Measurements from ENCODE around the gene PTPRG. TPM values are rescaled to one million over a fixed set of nuclear protein-coding genes. Genes with fewer than 3 reads are reported as not detected.

PTPRG gene
- total and polyA plus RNA-seq, 2 of the 13 experiments (the other 11 are each of a cell fraction or from before 2014, with no cell fraction given) = 8.0 to 25.3 TPM

GRCh38 chr3:61564395-61565059 lies 3.2 kb downstream of the PTPRG start (continued):
- no peak for TF ChIP-seq GABPB1 (CRISPR knock-in tag; IDR thresholded peaks at IDR 0.05)
- 0 out of 2 replicates have a peak, but pooled peaks have one; percentile 43 for TF ChIP-seq ZBTB38 (CRISPR knock-in tag; IDR thresholded peaks at IDR 0.05)
- TF ChIP-seq RAD21 (CRISPR knock-in tag; IDR thresholded peaks at IDR 0.05) = peak; percentile 57; the same call in 1 of the 2 replicates
- TF ChIP-seq RBFOX2 (IDR thresholded peaks at IDR 0.05; ENCODE audit: low read depth, low read length) = peak; percentile 66

GRCh38 chr3:61565569-61565968 lies 4.2 kb downstream of the PTPRG start:
- Histone ChIP-seq H2AFZ (ENCODE audit: low read length) (no peak overlapping the region), H3K9me3 (ENCODE audit: low read length) (no peaks in the 10 kb centered on the region), H3K4me1 (ENCODE audit: insufficient read depth, low read length) (peaks cover 54% of the 10 kb centered on the region), H3K27me3 (ENCODE audit: control insufficient read depth in 1 of 2, insufficient read depth in 2 of 2, low read length in 2 of 2) (no peaks in the 10 kb centered on the region), H3K36me3 (replicated peaks in 1 of 2; ENCODE audit: control insufficient read depth in 1 of 2, insufficient read depth in 2 of 2, low read length in 2 of 2) (no peaks in the 10 kb centered on the region), H3K9ac (ENCODE audit: insufficient read depth, low read depth, low read length) (no peak overlapping the region), H4K20me1 (ENCODE audit: insufficient read depth, low read length) (peaks cover 4% of the 10 kb centered on the region), H3K4me2 (ENCODE audit: low read depth, low read length) (no peak overlapping the region), H3K4me3 (replicated peaks in 1 of 3; ENCODE audit: insufficient read depth in 1 of 3, low read depth in 2 of 3, low read length in 3 of 3) (no peak overlapping the region), H3K79me2 (ENCODE audit: insufficient read depth, low read length) (peaks cover 75% of the 10 kb centered on the region), H3K27ac (ENCODE audit: extremely low read length, insufficient read depth, low read length) (no peak overlapping the region)
- no peak for FAIRE-seq
- in situ Hi-C loops (cut with HindIII; ENCODE audit: extremely low pct_ligation_motif_present, low pct_unique_long_range_greater_than_20kb) = loop anchor here (25.0 kb wide), 1 partner anchor 622 kb away; no protein-coding TSS in a partner anchor
- intact Hi-C loops (cut with micrococcal nuclease; ENCODE audit: unreplicated experiment) = loop anchor here (10.0 kb wide), 1 partner anchor 619 kb away; no protein-coding TSS in a partner anchor
- CTCF ChIA-PET (ENCODE audit: low intra/inter-chr PET ratio, low total read pairs) = no interaction called here
- POLR2A ChIA-PET = no interaction called here
- BruUV-seq (replicated peaks) = TSS peak; percentile 5
- ATAC-seq = no peak
- no peak for DNase-seq (ENCODE audit: low spot score)
- WGBS (ENCODE audit: low lambda C conversion rate) = 93% methylated on average over 4 of the region's 4 CpGs
- TF ChIP-seq ZNF564 (CRISPR knock-in tag; IDR thresholded peaks at IDR 0.05) (no peak), SMYD3 (CRISPR knock-in tag; IDR thresholded peaks at IDR 0.05) (no peak), ZNF281 (CRISPR knock-in tag; IDR thresholded peaks at IDR 0.05; ENCODE audit: borderline replicate concordance) (no peak), HNF1A (IDR thresholded peaks at IDR 0.05; ENCODE audit: low read depth) (no peak), HNF1A (CRISPR knock-in tag; IDR thresholded peaks at IDR 0.05; ENCODE audit: borderline replicate concordance) (no peak), ARID3A (IDR thresholded peaks at IDR 0.05; ENCODE audit: low read depth, low read length) (no peak), PRMT3 (CRISPR knock-in tag; IDR thresholded peaks at IDR 0.05; ENCODE audit: borderline replicate concordance, low read depth) (no peak)

All from HepG2 (cell line).